ENCODE results near the gene SEL1L3.

GRCh38 chr4:25771672-25772071 is 91.1 kb downstream of the SEL1L3 start:
- TF ChIP-seq POLR2A (IDR thresholded peaks at IDR 0.05; ENCODE audit: low read length) (no peak), GATA1 (IDR thresholded peaks at IDR 0.05; ENCODE audit: low read depth, low read length) (no peak)
